DOHH2 (cell line): ENCODE measurements around the gene WDFY3.
"Not testable (repeated sequence)": the region's sequence is repeated elsewhere in the genome, so short reads cannot be mapped to it uniquely, and the experiment has no call there.

Source experiments
- H3F3A ChIP-seq: fragments of 200-600 bp; sonication (generic), shearing (Covaris generic); 2 replicates; pipeline ENCODE4 v1.6.0; 2016; ENCODE audit warnings: antibody characterized with exemption, mild to moderate bottlenecking; ENCODE audit not compliant: control insufficient read depth, insufficient read depth
- H3K27ac ChIP-seq: fragments of 200-600 bp; sonication (generic); 2 replicates; pipeline ENCODE4 v1.5.1; 2014; ENCODE audit warnings: low read depth, mild to moderate bottlenecking, low read length, moderate library complexity
- H3K27me3 ChIP-seq: fragments of 200-600 bp; sonication (generic); 2 replicates; pipeline ENCODE4 v1.6.1; 2014; ENCODE audit warnings: mild to moderate bottlenecking, low read length, mixed read lengths; ENCODE audit not compliant: control insufficient read depth
- H3K36me3 ChIP-seq: fragments of 200-600 bp; sonication (generic); 2 replicates; pipeline ENCODE4 v1.6.1; 2014; ENCODE audit warnings: mild to moderate bottlenecking, low read length, moderate library complexity, mixed read lengths; ENCODE audit not compliant: control insufficient read depth
- H3K4me1 ChIP-seq: fragments of 200-600 bp; sonication (generic); 2 replicates; pipeline ENCODE4 v1.6.1; 2014; ENCODE audit warnings: mild to moderate bottlenecking, low read length, mixed read lengths; ENCODE audit not compliant: control insufficient read depth
- H3K4me2 ChIP-seq: fragments of 200-600 bp; sonication (generic); 2 replicates; pipeline ENCODE4 v1.6.0; 2014; ENCODE audit warnings: mild to moderate bottlenecking, low read length, moderate library complexity
- H3K4me3 ChIP-seq: fragments of 200-600 bp; sonication (generic); 2 replicates; pipeline ENCODE4 v1.5.1; 2014; ENCODE audit warnings: mild to moderate bottlenecking, low read length, mixed read lengths
- H3K79me2 ChIP-seq: fragments of 200-600 bp; sonication (generic); 2 replicates; pipeline ENCODE4 v1.6.1; 2014; ENCODE audit warnings: mild to moderate bottlenecking, low read length, mixed read lengths; ENCODE audit not compliant: control insufficient read depth
- H3K9me2 ChIP-seq: fragments of 200-600 bp; sonication (generic); replicated peaks from 2 replicates; pipeline ENCODE4 v1.6.1; 2014; ENCODE audit warnings: mild to moderate bottlenecking, low read length, mixed read lengths; ENCODE audit not compliant: control insufficient read depth
- H3K9me3 ChIP-seq: fragments of 200-600 bp; sonication (generic); 2 replicates; pipeline ENCODE4 v1.6.1; 2014; ENCODE audit warnings: antibody characterized with exemption, low read length, mixed read lengths; ENCODE audit not compliant: control insufficient read depth, insufficient read depth
- H4K20me1 ChIP-seq: fragments of 200-600 bp; sonication (generic); 2 replicates; pipeline ENCODE4 v1.6.0; 2014; ENCODE audit warnings: low read depth, mild to moderate bottlenecking, antibody characterized with exemption, low read length, moderate library complexity; ENCODE audit not compliant: control insufficient read depth, insufficient read depth
- CTCF ChIP-seq: fragments of 200-600 bp; sonication (generic); IDR thresholded peaks from one replicate; pipeline ENCODE4 v1.5.1; 2014; ENCODE audit warnings: antibody characterized with exemption, mild to moderate bottlenecking, low read depth, low read length; ENCODE audit not compliant: poor library complexity, severe bottlenecking
- EZH2phosphoT487 ChIP-seq: fragments of 200-600 bp; sonication (generic); IDR thresholded peaks from 2 replicates; pipeline ENCODE4 v1.6.1; 2017; ENCODE audit warnings: borderline replicate concordance, mild to moderate bottlenecking, antibody characterized with exemption, low read length, moderate library complexity, mixed read lengths

Gene WDFY3

GRCh38 chr4:84814094-84814750 is 152.3 kb downstream of the WDFY3 start:
- no peak for TF ChIP-seq CTCF
- no peak for TF ChIP-seq EZH2phosphoT487
- Histone ChIP-seq H3K27ac (no peak overlapping the region), H3K27me3 (no peaks in the 10 kb centered on the region), H3K9me2 (no peaks in the 10 kb centered on the region), H3K4me3 (no peak overlapping the region), H3K36me3 (no peaks in the 10 kb centered on the region), H4K20me1 (no peaks in the 10 kb centered on the region), H3F3A (no peaks in the 10 kb centered on the region), H3K79me2 (no peaks in the 10 kb centered on the region), H3K4me1 (no peaks in the 10 kb centered on the region), H3K4me2 (no peak overlapping the region), H3K9me3 (no peaks in the 10 kb centered on the region)

DNA sequence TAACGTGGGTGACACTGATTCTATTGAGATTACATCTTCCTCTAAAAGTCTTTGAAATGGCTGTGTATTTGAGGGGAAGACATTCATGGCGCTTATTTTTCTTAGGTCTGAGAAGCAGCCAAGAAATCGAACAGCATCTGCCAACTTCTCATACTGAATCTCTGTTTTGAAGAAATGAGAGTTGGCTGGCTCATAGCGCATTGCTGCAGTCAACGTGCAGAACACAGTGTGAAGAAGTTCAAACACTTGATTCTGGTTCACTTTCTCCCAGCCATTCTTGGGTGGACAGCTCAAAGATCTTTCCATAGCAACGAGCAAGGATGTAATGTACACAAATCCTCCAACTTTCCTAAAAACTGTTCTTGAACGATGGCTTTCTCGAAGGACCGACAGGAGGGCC is 156.5 kb downstream of the WDFY3 start:
- Histone ChIP-seq H3K36me3 (no peaks in the 10 kb centered on the region), H3K27ac (no peak overlapping the region), H3K9me3 (no peaks in the 10 kb centered on the region), H3K4me3 (no peak overlapping the region), H3K9me2 (no peaks in the 10 kb centered on the region), H3K27me3 (no peaks in the 10 kb centered on the region), H4K20me1 (no peaks in the 10 kb centered on the region), H3K79me2 (no peaks in the 10 kb centered on the region), H3F3A (no peaks in the 10 kb centered on the region), H3K4me2 (no peak overlapping the region), H3K4me1 (no peaks in the 10 kb centered on the region)
- TF ChIP-seq EZH2phosphoT487 (no peak), CTCF (no peak)

DNA sequence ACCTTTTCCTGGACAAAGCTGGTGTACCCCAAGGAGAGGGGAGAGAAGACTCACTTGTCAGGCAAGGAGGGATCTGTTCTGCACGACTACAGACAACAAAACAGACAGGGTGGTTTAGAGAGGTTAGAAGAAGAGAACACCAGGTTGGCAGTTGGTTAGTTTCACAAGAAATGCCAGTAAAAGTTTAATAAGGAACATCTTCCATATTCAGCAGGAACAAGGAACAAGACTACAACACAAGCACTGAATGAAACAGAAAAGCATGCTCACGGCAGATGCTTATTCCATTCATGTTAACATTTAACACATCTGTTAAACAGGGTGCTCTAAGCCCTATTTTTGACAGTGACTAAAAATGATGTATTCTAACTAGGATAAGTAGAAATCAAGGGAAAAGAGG is 158.2 kb downstream of the WDFY3 start:
- no peaks in the 10 kb centered on the region for H4K20me1 ChIP-seq
- no peak overlapping the region for H3K27ac ChIP-seq
- TF ChIP-seq EZH2phosphoT487 (no peak), CTCF (no peak)
- no peaks in the 10 kb centered on the region for H3K79me2 ChIP-seq
- H3K4me1 ChIP-seq = no peaks in the 10 kb centered on the region
- H3F3A ChIP-seq = no peaks in the 10 kb centered on the region
- no peak overlapping the region for H3K4me2 ChIP-seq
- H3K27me3 ChIP-seq = no peaks in the 10 kb centered on the region
- H3K9me2 ChIP-seq = no peaks in the 10 kb centered on the region
- H3K4me3 ChIP-seq = no peak overlapping the region
- no peaks in the 10 kb centered on the region for H3K9me3 ChIP-seq
- no peaks in the 10 kb centered on the region for H3K36me3 ChIP-seq

DNA sequence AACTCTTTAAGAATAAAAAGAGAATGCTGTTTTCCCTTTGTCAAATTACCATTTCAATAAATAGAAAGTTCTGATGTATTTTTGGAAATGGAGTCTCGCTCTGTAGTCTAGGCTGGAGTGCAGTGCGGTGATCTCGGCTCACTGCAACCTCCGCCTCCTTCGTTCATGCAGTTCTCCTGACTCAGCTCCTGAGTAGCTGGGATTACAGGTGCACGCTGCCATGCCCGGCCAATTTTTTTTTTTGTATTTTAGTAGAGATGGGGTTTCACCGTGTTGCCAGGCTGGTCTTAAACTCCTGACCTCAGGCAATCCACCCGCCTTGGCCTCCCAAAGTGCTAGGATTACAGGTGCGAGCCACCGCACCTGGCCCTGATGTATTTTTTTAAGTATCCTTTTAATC is 159.9 kb downstream of the WDFY3 start:
- H3K4me2 ChIP-seq, H3K9me3 ChIP-seq, H3K9me2 ChIP-seq, H3F3A ChIP-seq, H3K4me3 ChIP-seq, H3K27ac ChIP-seq, H3K4me1 ChIP-seq, H3K79me2 ChIP-seq, H4K20me1 ChIP-seq, H3K27me3 ChIP-seq, H3K36me3 ChIP-seq: not testable (repeated sequence)
